ENCODE data around the gene RERE.

GRCh38 chr1:8727809-8728213 lies 89.6 kb downstream of the RERE start:
- no peak for TF ChIP-seq FOXM1 (IDR thresholded peaks at IDR 0.05; ENCODE audit: low read depth)
- TF ChIP-seq MXI1 (IDR thresholded peaks at IDR 0.05; ENCODE audit: low read depth, low read length) = peak; percentile 74; the same call in 1 of the 2 replicates

Data from SK-N-SH (cell line).